GM08714 (cell line): ENCODE measurements around the gene SYVN1.

Experiments used
- H3K4me3 ChIP-seq: fragments of 200-500 bp; sonication (Bioruptor generic); 2 replicates; pipeline ENCODE4 v1.5.1; 2014; ENCODE audit warnings: mild to moderate bottlenecking, low read length, inconsistent platforms
- ZNF274 ChIP-seq: IDR thresholded peaks from 2 replicates; pipeline ENCODE4 v1.6.1; 2012; ENCODE audit warnings: mild to moderate bottlenecking, low read depth, low read length

Gene SYVN1

DNA sequence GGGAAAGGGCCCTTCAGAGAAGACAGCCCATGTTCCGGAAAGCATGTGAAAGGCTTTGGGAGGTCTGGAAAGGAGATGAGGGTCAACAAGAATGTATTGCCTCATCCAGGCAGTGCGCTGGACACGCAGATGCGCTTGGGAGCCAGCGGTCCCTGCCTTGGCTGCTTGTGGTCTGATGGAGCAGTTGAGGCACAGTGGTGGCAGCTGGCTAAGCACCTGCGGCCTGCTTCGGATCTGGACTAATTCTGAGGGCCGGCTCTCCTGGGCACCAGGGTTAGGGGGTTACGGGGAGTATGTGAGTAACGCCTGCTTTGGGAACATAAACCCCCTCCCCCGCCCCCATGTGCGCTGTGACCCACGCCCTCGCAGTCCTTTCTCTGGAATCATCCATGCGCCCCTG is 27.2 kb downstream of the SYVN1 start:
- no peak overlapping the region for H3K4me3 ChIP-seq
- TF ChIP-seq ZNF274, result no peak

DNA sequence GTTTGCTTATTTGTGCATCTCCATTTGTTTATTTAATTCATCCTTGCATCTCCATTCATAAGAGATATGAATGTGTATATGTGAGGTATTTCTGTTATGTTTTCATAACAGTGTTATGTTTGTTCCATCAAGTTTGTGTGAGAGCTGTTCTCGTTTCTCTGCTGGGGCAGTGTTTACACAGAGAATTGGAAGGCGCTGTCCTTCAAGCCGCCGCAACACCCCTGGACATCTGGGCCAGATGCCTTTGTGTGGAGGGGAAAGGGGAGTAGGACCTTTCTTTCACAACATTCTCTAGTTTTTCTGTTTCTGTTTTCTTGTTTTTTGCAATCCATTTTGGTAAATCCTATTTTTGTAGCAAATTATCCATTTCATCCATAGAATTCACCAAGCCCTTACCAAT is 29.7 kb downstream of the SYVN1 start:
- TF ChIP-seq ZNF274, result no peak
- no peak overlapping the region for H3K4me3 ChIP-seq

DNA sequence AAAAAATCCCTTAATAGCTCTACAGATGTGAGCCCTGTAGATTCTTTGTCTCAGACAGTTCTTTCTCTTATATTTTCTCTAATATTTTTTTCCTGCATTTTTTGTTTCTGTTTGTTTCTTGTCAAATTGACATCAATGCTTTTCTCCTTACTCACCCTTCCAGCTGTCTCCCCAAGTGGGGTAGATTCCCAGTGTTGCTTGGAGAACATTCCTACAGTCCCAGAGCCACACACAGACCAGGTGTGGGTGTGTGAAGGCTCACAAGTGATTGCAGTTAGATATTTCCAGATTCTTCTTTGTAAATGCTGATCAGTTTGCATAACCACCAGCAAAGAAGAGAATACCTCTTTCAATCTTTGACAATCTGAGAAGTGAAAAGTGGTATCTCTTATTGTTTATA is 30.8 kb downstream of the SYVN1 start:
- H3K4me3 ChIP-seq, result no peak overlapping the region
- TF ChIP-seq ZNF274, result no peak

DNA sequence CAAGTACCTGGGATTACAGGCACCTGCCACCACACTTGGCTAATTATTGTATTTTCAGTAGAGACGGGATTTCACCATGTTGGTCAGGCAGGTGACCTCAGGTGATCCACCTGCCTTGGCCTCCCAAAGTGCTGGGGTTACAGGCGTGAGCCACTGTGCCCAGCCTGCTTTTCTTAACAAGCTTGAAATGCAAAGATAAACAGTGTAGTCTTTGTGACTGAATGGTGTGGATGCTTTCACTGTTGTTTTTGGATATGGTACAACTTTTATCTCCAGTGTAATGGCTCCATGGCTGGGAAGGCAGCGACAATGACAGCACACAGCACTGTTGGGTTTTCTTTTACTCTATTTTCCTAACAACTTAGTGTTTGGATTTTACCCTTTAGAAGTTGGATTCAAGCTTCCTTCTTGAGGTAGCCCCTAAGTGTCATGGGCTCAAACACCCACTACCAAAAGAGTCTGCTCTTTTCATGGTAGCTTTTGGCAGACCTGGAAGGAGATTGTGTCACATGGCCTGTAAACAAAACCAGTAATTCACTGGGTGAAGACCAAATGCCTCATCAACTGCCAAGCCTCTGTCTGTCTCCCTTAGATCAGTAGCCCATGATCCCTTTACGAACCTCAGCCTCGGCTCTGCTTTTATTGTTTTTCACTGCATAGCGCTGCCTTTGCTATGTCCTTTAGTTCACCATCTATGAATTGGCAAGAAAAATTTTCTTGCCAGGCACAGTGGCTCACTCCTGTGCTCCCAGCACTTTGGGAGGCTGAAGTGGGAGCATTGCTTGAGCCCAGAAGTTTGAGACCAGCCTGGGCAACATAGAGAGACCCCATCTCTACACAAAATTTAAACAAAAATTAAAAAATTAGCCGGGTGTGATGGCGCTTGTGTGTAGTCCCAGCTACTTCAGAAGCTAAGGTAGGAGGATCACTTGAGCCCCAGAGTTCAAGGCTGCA is 31.9 kb downstream of the SYVN1 start:
- no peak for TF ChIP-seq ZNF274
- no peak overlapping the region for H3K4me3 ChIP-seq

DNA sequence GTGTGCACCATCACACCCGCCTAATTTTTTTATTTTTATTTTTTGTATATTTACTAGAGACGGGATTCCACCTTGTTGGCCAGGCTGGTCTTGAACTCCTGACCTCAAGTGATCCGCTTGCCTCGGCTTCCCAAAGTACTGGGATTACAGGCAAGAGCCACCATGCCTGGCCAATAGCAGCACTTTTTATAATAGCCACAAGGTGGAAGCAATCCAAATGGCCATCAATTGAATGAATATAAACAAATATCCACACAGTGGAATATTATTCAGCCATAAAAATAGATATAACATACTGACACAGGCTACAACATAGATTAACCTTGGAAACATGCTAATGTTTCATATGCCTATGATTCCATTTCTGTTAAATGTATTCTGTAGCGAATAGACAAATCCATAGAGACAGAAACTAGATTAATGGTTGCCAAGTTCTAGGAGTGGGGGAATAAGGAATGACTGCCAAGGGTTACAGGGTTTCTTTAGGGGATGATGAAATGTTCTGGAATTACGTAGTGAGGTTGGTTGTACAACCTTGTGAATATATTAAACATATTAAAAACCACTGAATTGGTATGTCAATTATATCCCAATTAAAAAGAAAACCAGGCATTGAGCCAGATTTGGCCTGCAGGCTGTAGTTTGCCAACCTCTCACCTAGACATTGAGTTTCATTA is 33.5 kb downstream of the SYVN1 start:
- TF ChIP-seq ZNF274, result no peak
- no peak overlapping the region for H3K4me3 ChIP-seq

DNA sequence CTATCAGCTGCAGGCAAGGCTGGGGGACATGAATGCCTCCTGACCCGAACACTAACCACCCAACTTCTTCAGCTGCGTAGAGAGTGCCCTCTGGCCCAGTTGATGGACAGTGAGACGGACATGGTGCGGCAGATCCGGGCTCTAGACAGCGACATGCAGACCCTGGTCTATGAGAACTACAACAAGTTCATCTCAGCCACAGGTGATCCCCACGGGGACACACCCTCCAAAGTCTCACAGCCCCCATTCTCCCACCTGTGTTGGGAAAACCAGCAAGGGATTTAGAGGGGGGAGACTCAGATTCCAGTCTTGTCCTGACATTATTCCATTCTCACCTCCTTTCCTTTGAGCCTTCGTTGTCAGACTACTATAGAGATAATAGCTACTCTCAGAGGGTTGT is 37.4 kb downstream of the SYVN1 start:
- no peak for TF ChIP-seq ZNF274
- H3K4me3 ChIP-seq, result peak overlapping the region; percentile 67; the same call in 1 of the 2 replicates

DNA sequence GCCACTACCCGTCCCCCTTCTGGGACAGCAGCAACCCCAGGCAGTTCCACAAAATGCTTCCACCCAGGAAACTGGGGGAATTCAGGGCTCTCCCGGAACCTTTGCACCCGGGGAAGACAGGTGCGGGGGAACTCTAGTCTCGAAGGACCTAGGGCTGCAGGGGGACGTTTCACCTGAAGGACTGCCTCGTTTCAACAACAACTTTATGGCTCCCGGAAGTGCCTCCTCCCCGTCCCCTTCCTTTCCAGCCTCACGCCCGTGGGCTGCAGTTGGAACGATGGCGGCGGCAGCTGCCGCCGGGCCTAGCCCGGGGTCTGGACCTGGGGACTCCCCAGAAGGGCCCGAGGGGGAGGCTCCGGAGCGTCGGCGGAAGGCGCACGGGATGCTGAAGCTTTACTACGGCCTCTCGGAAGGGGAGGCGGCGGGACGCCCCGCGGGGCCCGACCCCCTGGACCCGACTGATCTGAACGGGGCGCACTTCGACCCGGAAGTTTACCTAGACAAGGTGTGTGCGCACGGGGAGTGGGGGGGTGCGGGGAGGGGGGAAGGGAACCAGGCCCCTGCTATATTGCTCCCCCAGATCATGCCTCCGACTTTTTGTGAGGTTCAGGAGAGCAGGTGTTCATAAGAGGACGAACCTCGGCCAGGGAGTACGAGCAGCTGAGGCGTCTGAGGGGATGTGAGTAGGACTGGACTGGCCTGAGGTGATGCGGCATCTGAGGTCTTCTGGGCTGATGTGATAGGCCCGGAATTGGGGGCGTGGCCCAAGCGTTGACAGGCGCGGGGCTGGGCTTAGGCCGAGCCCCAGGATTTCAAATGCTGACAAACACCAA is 38.1 kb downstream of the SYVN1 start, which contains the start of gene VPS51:
Gene VPS51 (plus strand): TSS at position 241 of the 833 bp plus-strand sequence. CDS start 37 bp downstream, at position 278.
- TF ChIP-seq ZNF274, result no peak
- H3K4me3 ChIP-seq, result peak within 1 kb of the TSS; percentile 67

DNA sequence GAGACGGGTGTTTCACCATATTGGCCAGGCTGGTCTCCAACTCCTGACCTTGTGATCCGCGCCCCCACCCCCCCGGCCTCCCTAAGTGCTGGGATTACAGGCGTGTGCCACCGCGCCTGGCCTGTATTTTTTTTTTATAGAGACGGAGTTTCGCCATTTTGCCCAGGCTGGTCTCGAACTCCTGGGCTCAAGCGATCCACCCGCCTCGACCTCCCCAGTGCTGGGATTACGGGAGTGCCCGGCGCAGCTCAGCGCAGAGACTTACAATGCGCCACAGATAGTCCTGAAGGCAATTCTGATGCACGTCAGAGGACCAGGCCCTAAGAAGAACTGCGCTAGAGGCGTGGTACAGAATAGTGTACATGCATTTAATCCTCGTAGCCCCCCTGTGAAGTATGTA is 38.9 kb downstream of the SYVN1 start:
- no peak for TF ChIP-seq ZNF274
- peak overlapping the region; percentile 12; the same call in 1 of the 2 replicates for H3K4me3 ChIP-seq

DNA sequence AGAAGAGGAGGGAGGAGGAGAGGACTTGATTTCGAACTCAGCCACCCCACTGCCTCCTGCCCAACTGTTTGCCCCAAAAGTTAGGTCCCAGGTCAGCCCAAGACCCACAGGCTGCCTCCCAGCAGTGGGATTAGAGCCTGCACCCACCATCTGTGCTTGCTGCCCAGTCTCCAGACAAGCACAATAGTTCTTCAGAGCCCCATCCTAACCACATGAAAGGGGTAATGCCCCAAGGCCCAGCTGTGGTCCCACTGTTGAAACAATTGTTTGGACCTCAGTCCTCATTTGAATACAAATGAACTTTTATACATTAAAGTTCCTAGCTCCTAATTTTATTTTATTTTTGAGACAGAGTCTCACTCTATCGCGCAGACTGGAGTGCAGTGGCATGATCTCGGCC is 43.7 kb downstream of the SYVN1 start:
- no peak overlapping the region for H3K4me3 ChIP-seq
- TF ChIP-seq ZNF274, result no peak

DNA sequence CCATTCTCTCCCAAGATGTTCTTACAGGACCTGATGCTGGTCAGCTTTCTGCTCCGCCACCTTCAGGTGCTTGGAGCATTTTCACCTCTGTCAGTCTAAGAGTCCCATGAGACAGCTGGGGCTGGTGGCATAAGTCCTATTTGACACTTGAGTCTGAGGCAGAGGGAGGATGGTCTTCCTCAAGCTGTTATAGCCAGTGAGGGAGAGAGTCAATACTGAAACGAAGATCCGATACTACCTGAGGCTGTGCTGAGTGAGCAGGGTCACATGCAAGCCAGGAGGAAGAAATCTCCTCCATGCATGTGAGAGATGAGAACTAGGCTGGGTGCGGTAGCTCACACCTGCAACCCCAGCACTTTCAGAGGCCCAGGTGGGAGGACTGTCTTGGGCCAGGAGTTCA is 44.7 kb downstream of the SYVN1 start:
- H3K4me3 ChIP-seq, result no peak overlapping the region
- TF ChIP-seq ZNF274, result no peak

DNA sequence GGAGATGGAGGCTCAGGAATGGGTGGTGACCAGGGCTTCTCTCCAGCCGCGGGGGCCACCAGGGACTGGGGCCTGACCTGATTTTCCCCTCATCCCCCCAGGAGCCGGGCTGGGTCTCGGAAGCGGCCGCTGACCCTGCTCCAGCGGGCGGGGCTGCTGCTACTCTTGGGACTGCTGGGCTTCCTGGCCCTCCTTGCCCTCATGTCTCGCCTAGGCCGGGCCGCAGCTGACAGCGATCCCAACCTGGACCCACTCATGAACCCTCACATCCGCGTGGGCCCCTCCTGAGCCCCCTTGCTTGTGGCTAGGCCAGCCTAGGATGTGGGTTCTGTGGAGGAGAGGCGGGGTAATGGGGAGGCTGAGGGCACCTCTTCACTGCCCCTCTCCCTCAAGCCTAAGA is 46.5 kb downstream of the SYVN1 start:
- no peak for TF ChIP-seq ZNF274
- no peak overlapping the region for H3K4me3 ChIP-seq

DNA sequence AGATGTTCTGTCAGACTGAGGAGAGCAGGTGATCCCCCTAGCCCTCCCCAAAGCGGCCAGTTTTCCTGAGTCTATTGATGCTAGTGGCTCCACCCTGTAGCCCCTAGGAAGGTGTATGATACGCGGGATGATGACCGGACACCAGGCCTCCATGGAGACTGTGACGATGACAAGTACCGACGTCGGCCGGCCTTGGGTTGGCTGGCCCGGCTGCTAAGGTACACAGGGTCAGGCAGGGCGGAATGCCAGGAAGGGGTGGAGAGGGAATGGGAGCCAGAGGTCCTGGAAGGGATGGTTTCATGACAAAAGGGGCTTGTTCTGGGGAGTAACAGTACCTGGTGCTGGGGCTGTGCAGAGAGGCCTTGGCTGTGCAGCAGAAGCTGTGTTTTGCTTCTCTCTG is 47.1 kb downstream of the SYVN1 start:
- no peak for TF ChIP-seq ZNF274
- H3K4me3 ChIP-seq, result no peak overlapping the region

DNA sequence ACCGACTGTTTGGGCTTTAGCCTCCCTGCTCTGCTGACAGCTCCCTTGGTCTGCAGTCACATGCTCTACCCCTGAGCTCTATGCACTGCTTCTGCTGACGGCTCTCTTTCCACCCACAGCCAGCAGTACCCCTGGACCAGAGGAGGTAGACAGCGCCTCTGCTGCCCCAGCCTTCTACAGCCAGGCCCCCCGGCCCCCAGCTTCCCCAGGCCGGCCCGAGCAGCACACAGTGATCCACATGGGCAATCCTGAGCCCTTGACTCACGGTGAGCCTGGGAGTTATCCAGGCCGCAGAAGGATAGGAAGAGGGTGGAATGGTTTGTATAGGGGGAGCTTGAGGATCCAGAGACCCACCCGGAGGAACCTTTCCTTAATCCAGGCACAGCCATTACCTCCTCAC is 47.5 kb downstream of the SYVN1 start:
- H3K4me3 ChIP-seq, result no peak overlapping the region
- TF ChIP-seq ZNF274, result no peak

DNA sequence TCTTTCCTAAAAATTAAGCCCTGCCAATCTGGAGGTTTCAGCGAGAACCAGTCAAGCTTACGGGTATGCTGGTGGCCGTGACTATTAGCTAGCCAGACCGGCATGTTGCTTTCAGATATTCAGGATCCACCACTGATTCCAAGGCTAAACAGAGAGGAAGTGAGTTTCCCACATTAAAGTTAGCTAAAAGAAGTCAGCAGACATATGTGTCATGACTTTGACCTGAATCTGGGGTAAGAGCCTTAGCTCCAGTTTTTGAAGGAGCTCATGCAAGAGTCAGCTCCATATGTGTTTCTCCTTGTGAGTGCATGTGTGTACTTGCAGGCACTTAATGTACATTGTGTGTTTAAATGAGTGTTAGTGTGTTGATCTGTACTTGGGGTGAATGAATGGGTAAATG is 48.9 kb downstream of the SYVN1 start:
- no peak overlapping the region; the same call in 1 of the 2 replicates for H3K4me3 ChIP-seq
- no peak for TF ChIP-seq ZNF274
